ENCODE measurements around the gene ADGRG4. TPM values are rescaled to one million over a fixed set of nuclear protein-coding genes. Genes with fewer than 3 reads are reported as not detected.

The ADGRG4 gene
- total and polyA plus RNA-seq, 2 donors (not counting 1 experiment from before 2014, with no cell fraction given) = 0.03 TPM; not detected in 1

DNA sequence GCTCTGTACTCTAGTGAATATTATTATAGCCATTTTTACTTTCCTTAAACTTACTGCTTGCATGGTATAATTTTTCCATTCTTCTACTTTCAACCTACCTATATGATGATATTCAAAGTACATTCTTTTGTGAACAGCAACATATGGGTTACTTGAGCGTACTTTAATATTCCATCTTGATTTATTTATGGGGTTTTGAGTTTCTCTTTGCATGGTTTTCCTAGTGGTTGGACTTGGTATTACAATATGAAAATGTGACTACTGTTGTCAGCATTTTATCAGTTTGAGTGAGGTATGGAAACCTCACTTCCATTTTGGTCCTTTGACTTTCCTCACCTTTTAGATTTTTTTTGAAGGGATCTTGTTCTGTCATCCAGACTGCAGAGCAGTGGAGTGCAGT lies 35.9 kb downstream of the ADGRG4 start:
- H3K9me3 ChIP-seq (ENCODE audit: control insufficient read depth, insufficient read depth, low read depth, low read length) = no peaks in the 10 kb centered on the region
- H3K4me1 ChIP-seq (ENCODE audit: control insufficient read depth, extremely low read depth, insufficient read depth, low read length) = no peaks in the 10 kb centered on the region
- no peaks in the 10 kb centered on the region for H3K36me3 ChIP-seq (ENCODE audit: control insufficient read depth, insufficient read depth, low read length)
- DNase-seq (ENCODE audit: low read depth in 2 of 2) = no peak
- H3K9ac ChIP-seq (ENCODE audit: insufficient read depth, low read length) = no peak overlapping the region
- H3K4me3 ChIP-seq (replicated peaks in 1 of 4; ENCODE audit: control extremely low read depth in 1 of 4, insufficient read depth in 1 of 4, low read depth in 3 of 4, low read length in 4 of 4) = no peak overlapping the region
- H3K79me2 ChIP-seq (ENCODE audit: control insufficient read depth, insufficient read depth, low read length) = no peaks in the 10 kb centered on the region
- no peak overlapping the region for H3K4me2 ChIP-seq (ENCODE audit: extremely low read depth, insufficient read depth, low read length)
- H4K20me1 ChIP-seq (ENCODE audit: control insufficient read depth, extremely low read depth, insufficient read depth, low read length) = no peaks in the 10 kb centered on the region
- H3K27me3 ChIP-seq (ENCODE audit: control insufficient read depth, insufficient read depth, low read length) = no peaks in the 10 kb centered on the region
- H3K27ac ChIP-seq (ENCODE audit: insufficient read depth, low read length) = no peak overlapping the region
- no peak overlapping the region for H2AFZ ChIP-seq (ENCODE audit: low read length)
- no peak for TF ChIP-seq EZH2 (IDR thresholded peaks at IDR 0.05; ENCODE audit: low read length, missing control alignments)
- TF ChIP-seq CTCF (conservative IDR thresholded peaks at IDR 0.05 in 1 of 2, IDR thresholded peaks at IDR 0.05 in 1 of 2; ENCODE audit: low read depth in 1 of 2, low read length in 2 of 2) = peak in 1 of 2 donors; percentile 26

- H3K9ac ChIP-seq (ENCODE audit: insufficient read depth, low read length) = no peak overlapping the region
- H2AFZ ChIP-seq (ENCODE audit: low read length) = no peak overlapping the region
- H4K20me1 ChIP-seq (ENCODE audit: control insufficient read depth, extremely low read depth, insufficient read depth, low read length) = no peaks in the 10 kb centered on the region
- H3K9me3 ChIP-seq (ENCODE audit: control insufficient read depth, insufficient read depth, low read depth, low read length) = no peaks in the 10 kb centered on the region
- no peak overlapping the region for H3K4me3 ChIP-seq (replicated peaks in 1 of 4; ENCODE audit: control extremely low read depth in 1 of 4, insufficient read depth in 1 of 4, low read depth in 3 of 4, low read length in 4 of 4)
- no peak overlapping the region for H3K27ac ChIP-seq (ENCODE audit: insufficient read depth, low read length)
- H3K79me2 ChIP-seq (ENCODE audit: control insufficient read depth, insufficient read depth, low read length) = no peaks in the 10 kb centered on the region
- H3K36me3 ChIP-seq (ENCODE audit: control insufficient read depth, insufficient read depth, low read length) = no peaks in the 10 kb centered on the region
- no peak overlapping the region for H3K4me2 ChIP-seq (ENCODE audit: extremely low read depth, insufficient read depth, low read length)
- H3K4me1 ChIP-seq (ENCODE audit: control insufficient read depth, extremely low read depth, insufficient read depth, low read length) = no peaks in the 10 kb centered on the region
- TF ChIP-seq EZH2 (IDR thresholded peaks at IDR 0.05; ENCODE audit: low read length, missing control alignments) = no peak
- TF ChIP-seq CTCF (conservative IDR thresholded peaks at IDR 0.05 in 1 of 2, IDR thresholded peaks at IDR 0.05 in 1 of 2; ENCODE audit: low read depth in 1 of 2, low read length in 2 of 2) = no peak
- no peak for DNase-seq (ENCODE audit: low read depth in 2 of 2)
- no peaks in the 10 kb centered on the region for H3K27me3 ChIP-seq (ENCODE audit: control insufficient read depth, insufficient read depth, low read length)
Measured at GRCh38 chrX:136339702-136340101, 38.9 kb downstream of the ADGRG4 start.

DNA sequence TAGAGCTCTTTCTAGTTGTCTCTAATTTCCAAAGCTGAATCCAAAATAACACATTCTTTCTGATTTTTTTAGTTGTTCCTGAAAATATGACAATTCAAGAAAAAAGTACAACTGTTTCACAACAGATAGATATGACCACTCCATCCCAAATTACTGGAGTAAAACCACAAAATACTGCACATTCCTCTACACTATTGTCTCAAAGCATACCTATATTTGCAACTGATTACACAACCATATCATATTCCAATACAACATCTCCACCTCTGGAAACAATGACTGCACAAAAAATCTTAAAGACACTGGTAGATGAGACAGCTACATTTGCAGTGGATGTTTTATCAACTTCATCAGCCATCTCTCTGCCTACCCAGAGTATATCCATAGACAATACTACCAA lies 43.6 kb downstream of the ADGRG4 start:
- no peaks in the 10 kb centered on the region for H3K79me2 ChIP-seq (ENCODE audit: control insufficient read depth, insufficient read depth, low read length)
- TF ChIP-seq EZH2 (IDR thresholded peaks at IDR 0.05; ENCODE audit: low read length, missing control alignments) (no peak), CTCF (conservative IDR thresholded peaks at IDR 0.05 in 1 of 2, IDR thresholded peaks at IDR 0.05 in 1 of 2; ENCODE audit: low read depth in 1 of 2, low read length in 2 of 2) (no peak)

More for the DNA sequence above, 43.6 kb downstream of the ADGRG4 start:
- Histone ChIP-seq H3K4me2 (ENCODE audit: extremely low read depth, insufficient read depth, low read length) (no peak overlapping the region), H3K4me3 (replicated peaks in 1 of 4; ENCODE audit: control extremely low read depth in 1 of 4, insufficient read depth in 1 of 4, low read depth in 3 of 4, low read length in 4 of 4) (no peak overlapping the region), H4K20me1 (ENCODE audit: control insufficient read depth, extremely low read depth, insufficient read depth, low read length) (no peaks in the 10 kb centered on the region), H3K9me3 (ENCODE audit: control insufficient read depth, insufficient read depth, low read depth, low read length) (no peaks in the 10 kb centered on the region), H3K4me1 (ENCODE audit: control insufficient read depth, extremely low read depth, insufficient read depth, low read length) (no peaks in the 10 kb centered on the region), H2AFZ (ENCODE audit: low read length) (no peak overlapping the region), H3K36me3 (ENCODE audit: control insufficient read depth, insufficient read depth, low read length) (no peaks in the 10 kb centered on the region), H3K27me3 (ENCODE audit: control insufficient read depth, insufficient read depth, low read length) (no peaks in the 10 kb centered on the region), H3K27ac (ENCODE audit: insufficient read depth, low read length) (no peak overlapping the region), H3K9ac (ENCODE audit: insufficient read depth, low read length) (no peak overlapping the region)
- no peak for DNase-seq (ENCODE audit: low read depth in 2 of 2)

Measured in fibroblast of lung (primary cell).